HepG2 (cell line): ENCODE results near the gene CRIM1.

Experiments
- SIN3A ChIP-seq: IDR thresholded peaks from 2 replicates; pipeline ENCODE4 v1.6.1; 2011; ENCODE audit warnings: low read depth, mild to moderate bottlenecking, control low read depth, low read length, borderline replicate concordance
- SMAD9 ChIP-seq: sonication (generic); formaldehyde crosslinking; IDR thresholded peaks from 2 replicates; pipeline ENCODE4 v1.5.1; 2020; ENCODE audit warnings: mild to moderate bottlenecking, missing genetic modification reagents
- SMC3 ChIP-seq: IDR thresholded peaks from 2 replicates; pipeline ENCODE4 v1.6.1; 2011; ENCODE audit warnings: low read length, improper control_type of control experiment
- SSRP1 ChIP-seq: IDR thresholded peaks from 2 replicates; pipeline ENCODE4 v1.6.1; 2016; ENCODE audit warnings: control low read depth
- YEATS2 ChIP-seq: sonication (generic); formaldehyde crosslinking; IDR thresholded peaks from 2 replicates; pipeline ENCODE4 v1.4.0; 2020; ENCODE audit warnings: missing genetic modification reagents, borderline replicate concordance
- YY1 ChIP-seq: IDR thresholded peaks from 2 replicates; pipeline ENCODE4 v1.6.1; 2011; ENCODE audit warnings: low read length, low read depth, moderate library complexity, mild to moderate bottlenecking; ENCODE audit not compliant: insufficient read depth, insufficient replicate concordance

GRCh38 chr2:36469106-36469477, 113.5 kb downstream of the CRIM1 start:
- TF ChIP-seq YY1 (no peak), SMAD9 (no peak), SSRP1 (CRISPR knock-in tag) (no peak), SIN3A (no peak), YEATS2 (no peak), SMC3 (no peak)
